Hindlimb muscle (tissue), 1 donor: ENCODE measurements around the gene SMIM44. TPM values are rescaled to one million over a fixed set of nuclear protein-coding genes. Genes with fewer than 3 reads are reported as not detected.

Experiments used
- DNase-seq: peaks from one replicate; pipeline ENCODE4 v3.0.0-alpha.2; 2013
- polyA plus RNA-seq: library from polyadenylated mRNA; unstranded; fragments of 120-200 nt; gene quantifications from one replicate; pipeline ENCODE4 v1.2.1, GENCODE V29; 2013; ENCODE audit not compliant: insufficient read length

The SMIM44 gene
- polyA plus RNA-seq, 1 donor, result not detected

DNA sequence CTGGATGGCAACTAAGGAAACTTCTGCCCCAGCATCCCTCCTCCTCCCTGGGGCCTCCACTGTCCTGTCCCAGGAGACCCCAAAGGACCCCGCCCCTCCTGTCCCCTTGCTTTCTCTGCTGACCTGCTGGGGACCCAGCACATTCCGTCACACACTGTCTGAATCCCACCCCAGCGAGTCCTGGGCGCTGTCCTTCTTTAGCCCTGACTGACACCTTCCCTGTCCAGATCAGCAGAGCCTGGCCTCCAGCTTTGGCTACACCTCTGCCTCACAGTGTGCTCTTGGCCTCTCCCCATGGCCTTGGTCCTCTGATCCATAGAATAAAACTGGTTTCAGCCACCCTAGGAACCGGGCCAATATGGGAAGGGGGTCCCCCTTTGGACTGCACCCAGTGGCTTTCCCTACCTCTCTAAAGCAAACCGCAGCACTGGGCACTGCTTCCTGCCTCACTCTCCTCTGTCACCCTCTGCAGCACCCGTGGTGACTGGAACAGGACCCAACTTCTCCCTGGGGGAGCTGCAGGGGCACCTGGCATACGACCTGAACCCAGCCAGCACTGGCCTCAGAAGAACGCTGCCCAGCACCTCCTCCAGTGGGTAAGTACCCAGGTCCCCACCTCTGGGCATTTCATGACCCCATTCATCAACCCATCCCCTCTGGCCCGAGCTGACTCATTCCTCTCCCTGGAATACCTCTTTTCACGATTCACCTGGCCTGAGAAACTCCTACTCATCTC, 49.3 kb downstream of the SMIM44 start:
- DNase-seq, result no peak

DNA sequence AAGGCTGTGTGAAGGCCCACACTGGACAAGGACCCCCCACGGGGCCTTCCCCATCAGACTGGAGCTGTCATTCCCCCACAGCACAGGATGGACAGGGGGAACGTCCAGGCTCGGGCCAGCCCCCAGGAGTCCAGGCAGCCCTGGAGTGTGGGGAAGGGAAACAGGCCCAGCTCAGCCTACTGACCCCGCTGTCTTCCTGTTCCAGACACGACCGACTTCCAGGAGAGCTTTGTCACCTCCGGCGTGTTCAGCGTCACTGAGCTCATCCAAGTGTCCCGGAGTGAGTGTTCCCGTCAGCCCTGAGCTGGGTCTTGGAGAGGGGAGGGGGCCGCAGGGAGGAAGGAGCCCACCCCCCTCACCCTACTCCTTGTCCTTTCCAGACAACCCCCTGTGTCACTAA, 49.9 kb downstream of the SMIM44 start:
- DNase-seq, result no peak

Other genes with a start within 250 kb of the SMIM44 start
- gene NFIC, start 116.9 kb downstream of the SMIM44 start, polyA plus RNA-seq, result 51.4 TPM
- gene SMIM24, start 2.9 kb downstream of the SMIM44 start, polyA plus RNA-seq, result not detected
- gene DOHH, start 17.2 kb upstream of the SMIM44 start, polyA plus RNA-seq, result 10.3 TPM
- 38.9 TPM for gene FZR1, start 22.9 kb upstream of the SMIM44 start, polyA plus RNA-seq
- 3.5 TPM for gene TEKTIP1, start 55.7 kb upstream of the SMIM44 start, polyA plus RNA-seq
- 31.0 TPM for gene MFSD12, start 74.1 kb upstream of the SMIM44 start, polyA plus RNA-seq
- gene HMG20B, start 89.5 kb upstream of the SMIM44 start, polyA plus RNA-seq, result 36.5 TPM
- gene GIPC3, start 102.0 kb upstream of the SMIM44 start, polyA plus RNA-seq, result 2.1 TPM
- 3.4 TPM for gene TBXA2R, start 123.4 kb upstream of the SMIM44 start, polyA plus RNA-seq
- gene CACTIN, start 143.3 kb upstream of the SMIM44 start, polyA plus RNA-seq, result 25.3 TPM
- 22.4 TPM for gene PIP5K1C, start 217.0 kb upstream of the SMIM44 start, polyA plus RNA-seq
- gene TJP3, start 224.9 kb upstream of the SMIM44 start, polyA plus RNA-seq, result not detected